ENCODE results near the gene ASAP2. TPM values are rescaled to one million over a fixed set of nuclear protein-coding genes. Genes with fewer than 3 reads are reported as not detected.
A peak's percentile ranks its signal among the peaks of the same experiment; 100 is the strongest.

ASAP2 gene
- total RNA-seq, 1 donor from 2014 or later, result 58.0 TPM

DNA sequence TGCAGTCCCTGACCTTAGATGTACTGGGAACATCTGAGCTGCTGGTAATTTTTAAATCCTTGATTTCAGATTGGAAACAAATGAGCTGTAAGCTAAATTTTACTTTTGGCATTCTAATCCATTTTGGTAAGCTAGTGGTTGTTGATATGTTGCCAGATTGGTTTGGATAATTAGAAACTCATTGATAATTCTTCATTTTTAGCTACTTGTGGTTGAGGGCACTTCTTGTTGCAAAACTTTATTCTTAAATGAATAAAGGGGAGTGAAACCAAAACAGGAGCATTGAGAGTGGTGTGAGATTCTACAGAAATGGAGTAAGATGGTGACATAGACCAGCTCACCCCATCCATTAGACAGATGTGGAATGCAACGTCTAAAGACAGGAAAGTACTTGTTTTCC, 152.2 kb downstream of the ASAP2 start:
- DNase-seq, result no peak

DNA sequence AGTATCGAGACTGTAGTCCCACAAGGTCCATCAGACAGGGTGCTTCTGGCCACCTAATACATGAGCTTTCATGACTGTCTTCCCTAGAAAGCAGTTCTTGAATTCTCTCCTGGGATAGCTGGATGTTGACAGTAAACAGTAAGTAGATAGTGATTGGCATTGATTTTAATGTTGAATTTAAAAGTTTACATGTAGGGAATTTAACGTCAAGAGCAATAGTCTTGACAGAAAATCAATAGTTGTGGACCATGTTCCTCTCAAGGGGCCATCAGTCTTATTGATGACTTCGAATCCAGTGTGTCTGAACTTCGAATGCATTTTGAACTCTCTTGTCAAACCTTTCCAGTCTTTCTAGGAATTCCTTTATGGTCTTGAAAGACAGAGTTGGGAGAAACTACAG, 152.9 kb downstream of the ASAP2 start:
- DNase-seq, result no peak

DNA sequence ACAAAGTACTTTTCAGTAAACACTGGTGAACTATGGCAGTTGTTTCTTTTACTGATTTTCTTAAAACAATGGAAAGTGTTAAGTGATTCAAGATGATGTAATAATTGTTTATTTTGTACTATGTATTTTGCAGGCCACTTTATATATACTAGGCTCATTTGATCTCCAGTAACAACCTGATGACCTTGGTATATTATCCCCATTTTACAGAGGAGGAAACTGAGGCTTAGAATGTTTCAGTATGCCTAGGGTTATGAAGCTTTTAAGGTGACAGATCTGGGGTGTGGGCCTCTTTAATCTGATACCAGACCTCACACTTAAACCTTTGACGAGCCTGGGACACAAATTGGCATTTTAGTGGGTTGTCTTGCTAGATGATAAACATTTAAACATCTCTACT, 153.5 kb downstream of the ASAP2 start:
- no peak for DNase-seq

DNA sequence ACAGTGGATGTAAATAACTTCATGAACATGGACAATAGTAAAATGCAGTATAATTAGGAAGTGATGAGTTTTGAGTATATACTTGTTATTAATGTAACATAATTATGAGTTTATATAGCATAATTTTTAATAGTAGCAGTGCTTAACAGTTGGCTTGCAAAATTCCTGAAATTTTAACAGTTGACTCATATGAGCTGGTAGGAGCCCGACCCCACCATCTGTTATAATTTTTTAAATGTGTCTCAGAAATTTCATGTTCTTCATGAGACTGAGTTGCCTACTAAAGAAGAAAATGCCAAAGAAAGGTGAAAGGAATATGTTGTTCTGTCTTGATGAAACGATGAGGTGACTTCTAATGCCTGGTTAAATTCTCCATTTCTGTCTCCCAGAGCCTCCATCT, 154.1 kb downstream of the ASAP2 start:
- no peak for DNase-seq

DNA sequence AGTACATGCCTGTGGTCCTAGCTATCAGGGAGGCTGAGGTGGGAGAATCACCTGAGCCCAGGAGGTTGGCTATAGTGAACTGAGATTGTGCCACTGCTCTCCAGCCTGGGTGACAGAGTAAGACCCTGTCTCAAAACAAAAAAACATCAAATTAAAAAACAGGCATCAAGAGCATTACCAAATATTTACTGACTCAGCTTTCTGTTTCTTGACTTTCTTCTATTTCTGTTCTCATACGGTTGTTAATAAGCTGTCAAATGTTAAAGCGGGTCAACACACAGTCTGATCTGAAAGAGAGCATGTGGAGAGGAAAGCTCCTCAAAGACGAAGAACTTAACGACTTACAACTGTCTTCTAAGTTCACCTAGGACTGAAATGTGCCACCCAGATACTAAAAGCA, 157.8 kb downstream of the ASAP2 start:
- DNase-seq, result no peak

DNA sequence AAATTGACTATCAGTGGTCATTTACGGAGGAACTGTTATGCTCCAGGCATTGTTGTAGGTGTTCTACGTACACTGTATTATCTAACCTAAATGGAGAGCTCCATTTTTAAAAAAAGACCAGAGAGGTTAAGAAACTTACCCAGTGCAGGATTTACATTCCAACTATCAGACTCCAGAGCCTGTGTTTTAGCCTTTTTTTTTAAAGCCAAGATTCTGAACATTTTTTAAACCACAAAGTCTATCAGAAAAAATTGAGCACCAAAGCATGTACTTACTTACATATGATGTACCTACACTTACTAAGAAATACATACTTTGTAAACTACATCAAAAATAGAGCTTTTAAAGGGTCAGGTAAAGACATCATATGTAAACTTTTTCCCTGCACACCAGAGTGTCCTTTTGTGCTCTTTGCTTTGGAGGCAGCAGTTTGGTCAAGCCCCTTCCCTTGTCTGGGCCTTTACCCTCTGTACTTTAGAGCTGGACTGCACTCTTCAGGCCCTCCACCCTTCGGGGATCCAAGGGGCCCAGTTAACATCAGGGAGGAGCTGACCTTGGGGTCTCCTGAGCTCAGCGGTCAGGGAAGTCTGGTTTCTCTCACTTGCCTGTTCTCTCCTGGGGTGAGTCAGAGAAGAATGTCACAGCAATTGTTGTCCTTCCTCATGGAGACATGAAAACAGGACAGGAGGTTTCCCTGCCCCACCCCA, 158.3 kb downstream of the ASAP2 start:
- DNase-seq, result peak; percentile 55

DNA sequence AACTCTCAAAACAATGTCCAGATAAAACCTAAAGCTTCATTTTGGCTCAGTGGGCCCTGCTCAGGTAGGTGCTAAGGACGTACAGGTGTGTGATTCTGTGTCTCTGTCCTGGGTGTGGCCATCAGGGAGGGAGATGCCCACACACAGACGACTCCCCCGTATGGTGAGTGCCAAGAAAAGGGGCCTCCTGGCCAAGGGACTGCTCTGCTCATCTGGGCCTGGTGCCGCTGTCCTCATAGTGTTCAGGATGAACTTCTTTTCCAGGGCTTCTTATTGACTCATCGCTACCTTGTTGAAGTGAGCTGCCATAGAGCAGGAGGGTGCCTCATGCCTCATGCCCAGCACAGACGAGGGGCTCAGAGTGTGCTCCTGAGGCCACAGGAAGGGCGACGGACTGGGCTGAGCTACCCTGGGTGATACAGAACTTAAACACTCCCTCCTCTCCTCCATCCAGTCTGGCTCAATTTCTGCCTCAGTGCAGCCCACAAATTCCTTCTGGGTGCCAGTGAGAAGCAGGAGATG, 158.9 kb downstream of the ASAP2 start:
- no peak for DNase-seq

DNA sequence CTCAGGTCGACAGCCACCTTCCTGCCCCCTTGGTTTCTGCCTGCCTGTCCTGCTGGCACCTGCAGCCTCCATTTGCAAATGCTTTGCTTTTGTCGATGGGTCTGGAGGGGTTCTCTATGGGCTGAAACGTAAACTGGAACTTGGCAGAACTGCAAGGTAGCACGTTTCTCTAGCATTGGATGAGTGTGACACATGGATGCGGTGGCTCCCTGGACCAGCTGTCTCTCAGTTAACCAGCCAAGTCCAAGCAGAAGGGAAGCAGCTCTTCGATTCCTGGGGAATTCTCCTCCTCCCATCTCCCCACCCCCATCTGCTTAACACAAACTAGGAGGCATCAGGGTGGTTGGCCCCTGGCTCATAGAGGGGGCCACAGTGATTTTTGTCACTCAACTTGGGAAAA, 159.4 kb downstream of the ASAP2 start:
- no peak for DNase-seq

DNA sequence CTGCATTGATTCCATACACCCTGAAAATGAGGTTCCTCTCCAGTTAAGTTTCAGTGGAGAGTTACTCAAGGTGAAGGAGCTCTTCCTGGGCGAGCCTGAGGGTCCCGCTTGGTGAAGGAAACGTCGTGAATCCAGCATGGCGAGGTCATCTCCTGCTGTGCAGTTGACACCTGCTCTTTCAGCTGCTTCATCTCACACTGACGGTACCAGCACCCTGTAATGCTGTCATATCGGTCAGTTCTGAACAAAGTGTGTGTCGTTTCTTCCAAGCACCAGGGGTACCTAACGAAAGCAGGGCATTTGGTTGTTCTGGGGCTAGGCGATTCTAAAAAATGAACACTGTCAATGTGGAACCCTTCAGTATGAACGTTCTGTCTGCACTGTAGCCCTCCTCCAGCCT, 164.1 kb downstream of the ASAP2 start:
- DNase-seq, result no peak

DNA sequence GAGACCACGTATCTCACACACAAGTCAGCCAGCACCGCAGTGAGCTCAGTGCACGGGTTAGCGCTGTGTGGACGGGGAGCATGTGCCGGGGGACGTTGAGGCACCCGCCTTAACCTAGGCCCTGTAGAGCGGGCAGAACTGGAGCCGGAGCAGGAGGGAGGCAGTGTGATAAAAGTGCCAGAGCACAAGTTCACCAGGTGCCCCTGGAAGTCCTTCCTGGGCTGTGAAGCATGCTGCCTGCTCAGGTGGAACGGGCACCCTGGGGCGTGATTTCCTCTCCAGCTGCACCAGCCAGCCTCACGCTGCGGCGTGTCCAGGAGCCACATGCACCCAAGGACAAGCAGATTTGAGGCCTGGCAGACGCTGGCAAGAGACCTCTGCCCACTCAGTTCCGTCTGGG, 166.4 kb downstream of the ASAP2 start:
- no peak for DNase-seq

DNA sequence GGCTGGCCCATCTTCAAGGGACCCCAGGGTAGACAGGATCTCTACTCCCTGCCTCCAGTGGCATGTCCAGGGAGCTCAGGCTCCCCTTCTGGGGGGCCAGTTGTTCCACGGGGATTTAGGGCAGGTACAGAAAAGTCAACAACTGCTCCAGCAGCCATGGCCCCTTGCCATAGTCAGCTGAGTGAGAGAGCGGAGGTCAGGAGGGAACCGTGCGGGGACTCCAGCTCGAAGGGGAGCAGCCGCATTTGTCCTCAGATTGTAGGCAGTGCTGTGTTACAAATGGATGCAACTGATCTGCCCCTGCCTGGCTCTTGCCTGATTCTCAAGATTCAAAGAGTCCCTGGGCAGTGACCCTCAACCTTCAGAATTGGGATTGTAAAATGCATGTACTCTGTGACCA, 166.9 kb downstream of the ASAP2 start:
- no peak for DNase-seq

DNA sequence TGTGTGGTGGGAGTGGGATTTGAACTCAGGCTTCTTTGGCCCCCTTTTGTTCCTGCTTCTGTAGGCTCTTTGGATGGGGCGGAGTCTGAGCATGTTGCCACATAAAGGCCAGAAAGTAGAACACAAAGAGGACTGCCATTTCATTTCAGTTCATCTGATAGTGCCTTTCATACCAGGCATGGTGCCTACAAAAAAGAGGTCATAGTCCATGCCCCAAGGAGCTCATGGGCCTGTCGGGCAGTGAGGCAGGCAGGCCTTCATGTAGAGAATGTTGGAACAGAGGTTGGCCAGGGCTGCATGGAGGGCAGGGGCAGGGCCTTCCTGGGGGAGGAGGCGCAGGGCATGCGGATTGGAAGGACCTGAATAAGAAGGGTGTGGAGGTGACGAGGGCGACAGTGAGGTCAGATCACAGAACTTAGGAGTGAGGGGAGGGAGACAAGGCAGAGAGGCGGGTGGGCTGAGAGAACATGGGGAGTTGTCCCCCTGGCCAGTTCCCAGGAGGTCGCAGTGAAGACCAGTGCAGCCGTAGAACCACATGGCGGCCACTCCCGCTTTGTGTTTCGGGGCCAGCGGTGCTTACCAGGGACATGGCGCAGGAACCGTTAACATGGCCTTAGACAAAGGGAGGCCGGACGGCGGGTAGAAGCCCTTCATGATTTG, 167.6 kb downstream of the ASAP2 start:
- no peak for DNase-seq

DNA sequence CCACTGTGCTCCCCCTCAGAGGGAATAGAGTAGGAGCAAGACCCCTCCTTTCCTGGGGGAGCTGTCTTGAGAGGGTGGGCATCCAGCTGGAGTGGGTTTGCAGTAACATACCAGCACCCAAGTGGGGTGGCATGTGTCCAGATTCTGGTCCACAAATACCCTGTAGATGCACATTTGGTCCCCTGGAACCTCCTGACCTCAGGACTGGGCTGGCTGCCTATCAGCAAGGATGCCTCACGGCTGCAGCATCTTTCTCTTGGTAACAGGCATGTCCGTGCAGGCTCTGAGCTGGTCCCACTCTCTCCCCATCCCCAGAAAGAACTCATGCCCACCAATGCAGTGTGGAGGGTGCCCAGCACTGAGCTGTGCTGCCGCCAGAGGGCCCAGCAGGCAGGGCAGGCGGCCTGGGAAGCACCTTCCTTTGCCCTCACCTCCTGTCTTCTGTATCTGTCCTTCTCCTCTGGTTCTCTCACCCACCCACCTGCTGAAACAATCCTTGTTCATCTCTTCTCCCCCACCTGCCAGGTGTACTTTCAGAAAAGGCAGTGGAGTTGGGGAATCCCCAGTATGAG, 169.3 kb downstream of the ASAP2 start:
- DNase-seq, result no peak

DNA sequence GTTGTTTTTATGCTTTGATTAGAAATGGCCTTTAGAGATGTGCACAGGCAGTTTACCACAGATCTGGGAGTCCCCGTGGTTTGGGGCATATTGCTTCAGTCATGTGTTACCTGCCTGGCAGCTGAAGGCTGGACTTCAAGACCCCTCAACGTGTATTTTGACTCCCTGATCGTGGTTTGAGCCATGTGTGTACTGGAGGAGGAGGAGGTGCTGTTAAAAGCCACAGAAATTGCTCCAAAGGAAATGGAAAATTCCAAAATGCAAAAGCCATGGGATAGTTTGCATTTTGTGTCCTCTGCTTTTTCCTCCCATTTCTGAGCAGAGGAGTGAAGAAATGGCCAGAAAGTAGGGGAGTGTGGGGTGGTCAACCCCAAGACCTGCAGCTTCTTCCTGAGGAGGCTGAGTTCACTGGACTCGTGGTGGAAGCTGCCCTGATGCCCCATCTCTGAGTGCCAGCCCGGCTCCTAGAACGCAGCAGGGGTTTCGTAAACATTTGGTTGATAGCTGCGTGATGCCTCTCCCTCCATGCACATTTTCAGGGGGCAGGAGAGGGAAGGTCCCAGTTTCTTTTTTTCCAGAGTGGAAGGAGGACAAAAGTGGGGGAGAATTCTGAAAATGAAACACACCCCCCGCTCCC, 171.0 kb downstream of the ASAP2 start:
- DNase-seq, result no peak

DNA sequence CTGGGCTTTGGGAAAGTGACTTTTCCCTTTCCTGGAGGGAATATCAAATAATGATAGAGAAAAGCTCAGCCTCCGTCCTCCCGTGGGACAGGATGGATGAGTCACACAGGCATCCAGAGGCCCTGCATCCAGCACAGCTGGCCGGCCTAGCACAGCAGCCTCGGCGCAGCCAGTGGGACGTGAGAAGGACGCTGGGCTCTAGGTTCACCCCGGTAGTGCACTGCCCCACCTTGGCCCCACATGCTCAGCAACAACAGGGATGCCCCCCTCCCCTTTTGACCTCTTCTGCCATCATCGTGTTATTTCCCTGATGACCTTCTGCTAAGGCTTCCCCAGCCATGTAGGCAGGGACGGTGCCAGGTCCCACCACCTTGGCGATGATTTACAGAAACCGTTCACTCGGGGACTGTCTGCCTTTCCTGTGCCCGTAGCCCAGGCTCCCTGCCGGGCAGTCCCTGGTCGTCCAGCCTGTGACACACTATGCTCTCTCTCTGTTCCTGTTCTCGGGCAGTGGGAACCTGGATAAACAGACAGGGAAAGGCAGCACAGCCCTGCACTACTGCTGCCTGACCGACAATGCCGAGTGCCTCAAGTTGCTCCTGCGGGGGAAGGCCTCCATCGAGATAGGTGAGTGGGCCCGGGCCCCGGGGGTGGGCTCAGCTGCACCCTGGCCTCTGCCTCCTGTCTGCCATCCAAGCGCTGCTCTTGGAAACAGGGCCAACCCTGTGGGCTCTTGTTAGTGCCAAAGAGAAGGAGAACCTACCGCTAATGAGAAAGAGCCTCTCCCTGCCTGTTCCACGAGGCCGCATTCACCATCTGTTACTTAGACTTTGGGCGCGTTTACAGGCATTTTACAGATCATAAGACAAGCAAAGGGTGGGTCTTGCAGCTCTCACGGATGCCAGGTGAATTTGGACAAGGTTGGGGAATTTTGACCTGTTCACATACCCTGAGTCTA, 172.1 kb downstream of the ASAP2 start:
- peak; percentile 84 for DNase-seq

DNA sequence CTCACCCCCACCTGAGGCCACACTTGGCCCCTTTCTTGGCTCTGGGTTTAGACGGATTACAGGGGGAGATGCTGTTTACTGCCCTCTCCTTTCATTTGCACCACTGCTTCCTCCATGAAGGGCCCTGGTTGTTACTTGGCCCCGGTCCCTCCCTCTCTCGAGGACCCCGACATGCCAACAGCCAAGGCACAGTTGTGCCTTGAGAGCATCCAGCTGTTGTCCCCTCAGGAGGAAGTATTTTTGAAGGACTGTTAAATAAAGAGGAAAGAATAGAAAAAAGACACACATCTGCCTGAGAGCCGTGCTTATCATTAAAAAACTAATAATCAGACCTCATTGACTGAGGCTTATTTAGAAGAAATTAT, 172.8 kb downstream of the ASAP2 start:
- no peak for DNase-seq

DNA sequence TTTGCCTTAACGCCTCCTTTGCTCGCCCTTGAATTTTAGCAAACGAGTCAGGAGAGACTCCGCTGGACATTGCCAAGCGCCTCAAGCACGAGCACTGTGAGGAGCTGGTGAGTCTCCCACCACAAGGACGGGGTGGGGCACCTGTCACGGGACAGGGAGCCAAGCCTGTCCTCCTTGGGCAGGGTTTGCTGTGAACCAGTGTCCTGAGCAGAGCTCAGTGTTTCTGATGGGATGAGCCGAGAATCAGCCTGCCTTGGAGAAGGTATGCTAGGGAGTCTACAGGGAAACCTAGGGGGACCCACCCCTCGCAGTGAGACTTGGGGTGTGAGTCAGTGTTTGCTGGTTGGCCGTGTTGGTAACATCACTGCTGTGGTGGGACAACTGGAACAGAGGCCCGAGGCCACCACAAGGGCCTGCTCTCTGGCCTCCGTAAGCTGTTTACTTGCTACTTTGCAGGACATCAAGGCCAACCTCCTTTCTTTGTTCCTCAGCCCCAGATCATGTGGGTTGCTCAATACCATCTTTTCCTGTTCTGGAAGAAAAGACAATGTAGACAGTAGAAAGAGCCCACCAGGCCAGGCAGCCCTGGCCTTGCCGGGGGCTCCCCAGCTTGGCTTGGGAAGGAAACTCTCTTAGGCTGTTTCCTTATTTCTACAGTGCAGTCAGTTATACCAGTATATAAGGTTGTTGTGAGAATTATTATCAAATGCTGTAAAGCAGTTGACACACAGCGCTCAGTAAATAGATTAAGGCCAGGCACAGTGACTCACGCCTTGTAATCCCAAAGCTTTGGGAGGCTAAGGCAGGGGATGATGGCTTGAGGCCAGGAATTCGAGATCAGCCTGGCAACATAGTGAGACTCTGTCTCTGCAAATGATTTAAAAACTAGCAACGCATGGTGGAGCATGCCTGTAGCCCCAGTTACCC, 174.4 kb downstream of the ASAP2 start:
- DNase-seq, result peak; percentile 89

DNA sequence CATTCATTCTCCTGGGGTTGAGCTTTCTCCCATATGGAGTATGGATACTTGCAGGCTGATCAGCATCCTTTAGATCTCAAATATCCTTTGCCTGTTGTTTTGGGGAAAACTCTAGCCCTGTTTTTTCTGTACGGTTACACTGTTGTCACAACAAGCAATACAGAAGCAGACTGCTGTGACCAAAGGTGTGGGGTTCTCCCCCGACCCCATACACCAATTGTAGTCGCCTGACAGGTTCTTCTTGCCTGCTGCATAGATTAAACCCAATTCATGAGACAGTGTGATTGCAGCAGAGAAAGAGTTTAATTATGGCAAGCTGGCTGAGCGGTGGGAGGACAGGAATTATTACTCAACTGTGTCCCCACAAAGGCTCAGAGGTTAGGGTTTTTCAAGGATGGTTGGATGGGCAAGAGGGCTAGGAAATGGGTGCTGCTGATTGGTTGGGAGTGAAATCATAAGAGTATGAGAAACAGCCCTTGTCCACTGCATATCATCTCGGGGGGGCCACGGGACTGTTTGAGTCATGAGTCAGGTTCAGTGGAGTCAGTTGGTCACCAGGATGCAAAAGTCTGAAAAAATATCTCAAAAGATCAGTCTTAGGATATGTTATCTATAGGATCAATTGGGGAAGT, 176.1 kb downstream of the ASAP2 start:
- DNase-seq, result no peak

DNA sequence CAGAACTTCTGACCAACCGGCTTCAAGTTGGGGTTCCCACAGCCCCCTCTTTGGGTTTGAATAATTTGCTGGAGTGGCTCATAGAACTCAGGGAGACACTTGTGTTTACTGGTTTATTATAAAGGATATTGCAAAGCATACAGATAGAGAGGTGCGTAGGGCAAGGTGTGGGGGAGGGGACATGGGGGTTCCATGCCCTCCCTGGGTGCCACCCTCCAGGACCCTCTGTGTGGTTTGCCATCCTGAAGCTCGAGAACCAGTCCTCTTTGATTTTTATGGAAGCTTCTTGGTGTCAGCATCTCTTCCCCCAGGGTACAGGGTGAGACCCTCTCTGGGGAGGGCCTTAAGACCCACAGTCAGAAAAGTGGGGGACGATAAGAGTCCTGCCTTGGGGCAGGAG, 177.9 kb downstream of the ASAP2 start:
- no peak for DNase-seq

DNA sequence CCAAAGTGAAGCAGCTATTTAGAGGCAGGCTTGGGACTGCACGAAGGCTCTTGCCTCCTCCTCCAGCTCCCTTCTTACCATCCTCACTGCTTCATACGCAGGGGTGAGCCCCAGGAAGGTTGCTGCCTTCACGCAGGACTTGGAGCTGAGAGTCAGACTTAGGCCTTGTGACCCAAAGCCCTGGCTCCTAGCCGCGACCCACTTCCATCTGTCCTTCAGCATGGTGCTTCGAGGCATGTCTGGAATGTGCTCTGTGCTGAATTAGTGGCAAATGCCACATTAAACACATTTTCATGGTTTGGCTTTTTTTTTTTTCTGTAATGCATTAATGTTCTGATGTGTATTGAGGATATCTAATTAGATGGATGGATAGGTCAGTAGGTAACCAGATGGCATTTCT, 179.2 kb downstream of the ASAP2 start:
- DNase-seq, result no peak

DNA sequence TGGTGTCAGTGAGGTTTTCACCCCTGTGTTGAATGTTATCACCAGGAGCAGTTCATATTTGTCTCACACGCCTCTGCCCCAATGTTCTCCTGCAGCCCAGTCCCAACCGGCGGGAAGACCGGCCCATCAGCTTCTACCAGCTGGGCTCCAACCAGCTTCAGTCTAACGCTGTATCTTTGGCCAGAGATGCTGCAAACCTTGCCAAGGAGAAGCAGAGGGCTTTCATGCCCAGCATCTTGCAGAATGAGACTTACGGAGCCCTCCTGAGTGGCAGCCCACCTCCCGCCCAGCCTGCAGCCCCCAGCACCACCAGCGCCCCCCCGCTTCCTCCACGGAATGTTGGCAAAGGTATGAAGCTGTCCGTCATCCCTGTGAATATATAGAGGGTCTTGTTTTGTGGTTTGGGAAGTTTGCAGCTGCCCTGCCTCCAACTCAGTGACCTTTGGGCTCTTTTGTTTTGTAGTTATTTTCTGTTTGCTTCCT, 181.6 kb downstream of the ASAP2 start:
- no peak for DNase-seq
